ENCODE data around the gene ABCC1. TPM values are rescaled to one million over a fixed set of nuclear protein-coding genes. Genes with fewer than 3 reads are reported as not detected.

Gene ABCC1
- total and polyA plus RNA-seq, 4 donors, result 12.4 to 41.5 (median 31.3) TPM

GRCh38 chr16:15966836-15967546 lies 17.6 kb downstream of the ABCC1 start:
- Histone ChIP-seq H3K4me1 (ENCODE audit: control insufficient read depth in 5 of 5, insufficient read depth in 5 of 5, low read length in 5 of 5) (peaks cover 0 to 10% (median 2%) of the 10 kb centered on the region in 5 donors), H3K9me3 (ENCODE audit: control insufficient read depth in 4 of 4, insufficient read depth in 3 of 4, low read length in 3 of 4) (peaks cover 0 to 8% (median 1%) of the 10 kb centered on the region in 4 donors), H3K9ac (ENCODE audit: insufficient read depth in 1 of 2, low read length in 2 of 2) (no peak overlapping the region), H3K27ac (ENCODE audit: low read depth in 1 of 2, low read length in 1 of 2) (peak overlapping the region in 1 of 2 donors; percentile 5), H3K4me3 (no peak overlapping the region), H3K27me3 (ENCODE audit: control insufficient read depth in 3 of 3, insufficient read depth in 3 of 3, low read length in 2 of 3) (no peaks in the 10 kb centered on the region), H3K36me3 (ENCODE audit: control insufficient read depth in 4 of 4, insufficient read depth in 4 of 4, low read length in 4 of 4) (peaks cover 0 to 6% (median 2%) of the 10 kb centered on the region in 4 donors)
- peak; percentile 79 for ATAC-seq (ENCODE audit: insufficient read depth, low FRiP score)
- TF ChIP-seq, protein P1, sequence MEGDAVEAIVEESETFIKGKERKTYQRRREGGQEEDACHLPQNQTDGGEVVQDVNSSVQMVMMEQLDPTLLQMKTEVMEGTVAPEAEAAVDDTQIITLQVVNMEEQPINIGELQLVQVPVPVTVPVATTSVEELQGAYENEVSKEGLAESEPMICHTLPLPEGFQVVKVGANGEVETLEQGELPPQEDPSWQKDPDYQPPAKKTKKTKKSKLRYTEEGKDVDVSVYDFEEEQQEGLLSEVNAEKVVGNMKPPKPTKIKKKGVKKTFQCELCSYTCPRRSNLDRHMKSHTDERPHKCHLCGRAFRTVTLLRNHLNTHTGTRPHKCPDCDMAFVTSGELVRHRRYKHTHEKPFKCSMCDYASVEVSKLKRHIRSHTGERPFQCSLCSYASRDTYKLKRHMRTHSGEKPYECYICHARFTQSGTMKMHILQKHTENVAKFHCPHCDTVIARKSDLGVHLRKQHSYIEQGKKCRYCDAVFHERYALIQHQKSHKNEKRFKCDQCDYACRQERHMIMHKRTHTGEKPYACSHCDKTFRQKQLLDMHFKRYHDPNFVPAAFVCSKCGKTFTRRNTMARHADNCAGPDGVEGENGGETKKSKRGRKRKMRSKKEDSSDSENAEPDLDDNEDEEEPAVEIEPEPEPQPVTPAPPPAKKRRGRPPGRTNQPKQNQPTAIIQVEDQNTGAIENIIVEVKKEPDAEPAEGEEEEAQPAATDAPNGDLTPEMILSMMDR (IDR thresholded peaks at IDR 0.05; ENCODE audit: control extremely low read depth, extremely low read depth), result no peak
- DNase-seq, result no peak
- WGBS, 2 donors, result 49 to 64% methylated on average over 5 of the region's 5 CpGs

DNA sequence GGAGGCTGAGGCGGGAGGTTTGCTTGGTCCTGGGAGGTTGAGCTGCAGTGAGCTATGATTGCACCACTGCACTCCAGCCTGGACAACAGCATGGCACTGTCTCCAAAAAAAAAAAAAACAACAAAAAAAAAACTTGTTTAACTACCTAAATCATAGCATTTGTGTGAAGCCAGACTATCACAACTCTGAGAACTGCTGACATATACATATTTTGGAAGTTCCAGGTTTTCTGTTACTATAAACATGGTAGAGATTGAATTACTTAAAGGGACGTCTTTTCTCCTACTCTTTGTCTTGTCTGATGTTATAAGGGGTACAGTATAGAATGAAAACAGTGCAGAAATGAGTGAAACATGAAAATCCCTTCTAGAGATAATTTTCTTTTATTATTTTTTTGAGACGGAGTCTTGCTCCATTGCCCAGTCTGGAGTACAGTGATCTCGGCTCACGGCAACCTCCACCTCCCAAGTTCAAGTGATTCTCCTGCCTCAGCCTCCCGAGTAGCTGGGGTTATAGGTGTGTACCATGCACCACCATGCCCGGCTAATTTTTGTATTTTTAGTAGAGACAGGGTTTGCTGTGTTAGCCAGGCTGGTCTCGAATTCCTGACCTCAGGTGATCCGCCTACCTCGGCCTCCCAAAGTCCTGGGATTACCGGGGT lies 18.4 kb downstream of the ABCC1 start:
- no peaks in the 10 kb centered on the region for H3K27me3 ChIP-seq (ENCODE audit: control insufficient read depth in 3 of 3, insufficient read depth in 3 of 3, low read length in 2 of 3)
- peaks cover 0 to 6% (median 2%) of the 10 kb centered on the region in 4 donors for H3K36me3 ChIP-seq (ENCODE audit: control insufficient read depth in 4 of 4, insufficient read depth in 4 of 4, low read length in 4 of 4)
- TF ChIP-seq, protein P1 (IDR thresholded peaks at IDR 0.05; ENCODE audit: control extremely low read depth, extremely low read depth), result no peak
- 97 to 98% methylated on average over 11 of the region's 11 CpGs for WGBS, 2 donors
- DNase-seq, result no peak
- no peak overlapping the region for H3K9ac ChIP-seq (ENCODE audit: insufficient read depth in 1 of 2, low read length in 2 of 2)
- H3K4me1 ChIP-seq (ENCODE audit: control insufficient read depth in 5 of 5, insufficient read depth in 5 of 5, low read length in 5 of 5), result peaks cover 0 to 10% (median 2%) of the 10 kb centered on the region in 5 donors
- no peak overlapping the region for H3K27ac ChIP-seq (ENCODE audit: low read depth in 1 of 2, low read length in 1 of 2)
- H3K4me3 ChIP-seq, result no peak overlapping the region
- no peak for ATAC-seq (ENCODE audit: insufficient read depth, low FRiP score)
- peaks cover 0 to 13% (median 3%) of the 10 kb centered on the region in 4 donors for H3K9me3 ChIP-seq (ENCODE audit: control insufficient read depth in 4 of 4, insufficient read depth in 3 of 4, low read length in 3 of 4)

DNA sequence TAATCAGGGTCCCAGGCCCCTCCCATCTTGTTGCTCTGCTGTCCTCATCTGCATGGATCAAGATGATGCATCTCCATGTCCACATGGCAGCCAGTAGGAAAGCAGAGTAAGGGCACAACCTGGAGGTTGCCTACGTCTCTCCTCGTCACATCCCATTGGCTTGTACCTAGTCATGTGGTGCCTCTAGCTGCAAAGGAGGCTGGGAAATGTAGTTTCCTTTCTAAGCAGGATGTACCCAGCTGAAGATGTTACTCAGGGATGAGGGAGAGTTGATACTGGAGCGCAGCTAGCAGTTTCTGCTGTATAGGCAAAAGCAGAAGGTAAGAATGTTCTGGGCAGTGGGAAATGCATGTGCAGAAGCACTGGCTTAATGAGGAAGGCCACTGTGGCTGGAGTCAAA lies 20.8 kb downstream of the ABCC1 start:
- H3K9ac ChIP-seq (ENCODE audit: insufficient read depth in 1 of 2, low read length in 2 of 2), result no peak overlapping the region
- 90 to 93% methylated on average over 3 of the region's 3 CpGs for WGBS, 2 donors
- H3K27ac ChIP-seq (ENCODE audit: low read depth in 1 of 2, low read length in 1 of 2), result no peak overlapping the region
- H3K36me3 ChIP-seq (ENCODE audit: control insufficient read depth in 4 of 4, insufficient read depth in 4 of 4, low read length in 4 of 4), result peaks cover 0 to 6% (median 4%) of the 10 kb centered on the region in 4 donors
- ATAC-seq (ENCODE audit: insufficient read depth, low FRiP score) (no peak), DNase-seq (no peak)
- TF ChIP-seq, protein P1 (IDR thresholded peaks at IDR 0.05; ENCODE audit: control extremely low read depth, extremely low read depth), result no peak
- peaks cover 0 to 9% (median 3%) of the 10 kb centered on the region in 5 donors for H3K4me1 ChIP-seq (ENCODE audit: control insufficient read depth in 5 of 5, insufficient read depth in 5 of 5, low read length in 5 of 5)
- H3K27me3 ChIP-seq (ENCODE audit: control insufficient read depth in 3 of 3, insufficient read depth in 3 of 3, low read length in 2 of 3), result no peaks in the 10 kb centered on the region
- H3K4me3 ChIP-seq, result no peak overlapping the region
- H3K9me3 ChIP-seq (ENCODE audit: control insufficient read depth in 4 of 4, insufficient read depth in 3 of 4, low read length in 3 of 4), result peaks cover 0 to 13% (median 3%) of the 10 kb centered on the region in 4 donors

Measured in lung (tissue), 12 donors.